ENCODE data around the gene GTF3C4. TPM values are rescaled to one million over a fixed set of nuclear protein-coding genes. Genes with fewer than 3 reads are reported as not detected.

The GTF3C4 gene
- total and polyA plus RNA-seq, 2 of the 8 experiments (the other 6 are each of a cell fraction or from before 2014, with no cell fraction given): 6.8 to 39.2 TPM

- Histone ChIP-seq H4K20me1 (replicated peaks in 1 of 2; ENCODE audit: control insufficient read depth in 1 of 2, insufficient read depth in 2 of 2, low read length in 2 of 2) (peaks cover 20 to 24% of the 10 kb centered on the region in 2 experiments), H3K4me1 (replicated peaks in 1 of 4; ENCODE audit: control insufficient read depth in 3 of 4, insufficient read depth in 4 of 4, low read length in 3 of 4) (peaks cover 0 to 7% (median 3%) of the 10 kb centered on the region in 4 experiments; a peak in 4 of 7 replicates), H3K79me2 (ENCODE audit: control insufficient read depth in 1 of 2, insufficient read depth in 2 of 2, low read length in 2 of 2) (peaks cover 39 to 89% of the 10 kb centered on the region in 2 experiments), H4K5ac (ENCODE audit: insufficient read length, low read depth, low read length) (no peak overlapping the region), H2BK20ac (ENCODE audit: low read length) (no peak overlapping the region), H2BK120ac (replicated peaks; ENCODE audit: low read depth, low read length) (no peak overlapping the region), H3K56ac (replicated peaks; ENCODE audit: insufficient read length, low read depth, low read length) (no peak overlapping the region), H4K91ac (replicated peaks; ENCODE audit: insufficient read length, low read length) (no peak overlapping the region), H3K4ac (replicated peaks; ENCODE audit: insufficient read length, low read depth, low read length) (no peak overlapping the region), H3K4me3 (ENCODE audit: extremely low read depth in 1 of 4, insufficient read depth in 2 of 4, low read depth in 3 of 4, low read length in 4 of 4) (no peak overlapping the region), H3K23ac (ENCODE audit: insufficient read length) (no peak overlapping the region), H3K18ac (ENCODE audit: extremely low read depth, low read length) (no peak overlapping the region), H3K23me2 (ENCODE audit: low read depth, low read length) (peaks cover 9% of the 10 kb centered on the region), H2BK15ac (ENCODE audit: low read length) (no peak overlapping the region), H2AFZ (ENCODE audit: low read length) (no peak overlapping the region), H3K14ac (ENCODE audit: insufficient read length) (no peak overlapping the region), H2BK5ac (ENCODE audit: low read depth, low read length) (no peak overlapping the region), H2AK5ac (ENCODE audit: low read depth, low read length) (no peak overlapping the region), H3K9ac (replicated peaks in 1 of 4; ENCODE audit: extremely low read depth in 1 of 4, low read depth in 3 of 4, low read length in 3 of 4) (no peak overlapping the region), H3K79me1 (ENCODE audit: low read depth, low read length) (peaks cover 11% of the 10 kb centered on the region), H3K27ac (ENCODE audit: low read depth, low read length) (no peak overlapping the region), H3K4me2 (ENCODE audit: insufficient read depth in 1 of 2, low read depth in 2 of 2, low read length in 2 of 2) (no peak overlapping the region), H2BK12ac (ENCODE audit: low read depth, low read length) (no peak overlapping the region), H3K36me3 (ENCODE audit: control insufficient read depth in 2 of 4, insufficient read depth in 4 of 4, low read length in 3 of 4) (peaks cover 11 to 18% (median 18%) of the 10 kb centered on the region in 4 experiments), H4K8ac (ENCODE audit: extremely low read depth, insufficient read depth, low read length) (no peak overlapping the region), H3K27me3 (replicated peaks in 1 of 4; ENCODE audit: control insufficient read depth in 3 of 4, extremely low read depth in 1 of 4, insufficient read depth in 3 of 4, low read length in 3 of 4) (no peaks in the 10 kb centered on the region), H3K9me3 (ENCODE audit: insufficient read depth in 2 of 2, low read depth in 1 of 2, low read length in 1 of 2) (no peaks in the 10 kb centered on the region)
- 93% methylated on average over 4 of the region's 4 CpGs; no CpG with 5 or more reads in 1 of the 2 experiments for WGBS, 2 experiments (ENCODE audit: extremely low coverage in 1 of 2, insufficient coverage in 1 of 2, insufficient read length in 1 of 2, insufficient replicate concordance in 2 of 2, low coverage in 1 of 2, low lambda C conversion rate in 2 of 2, missing lambda C conversion rate in 1 of 2)
- DNase-seq (ENCODE audit: low read depth in 1 of 2, low spot score in 2 of 2) (no peak), FAIRE-seq (no peak)
- TF ChIP-seq EP300 (IDR thresholded peaks at IDR 0.05; ENCODE audit: borderline replicate concordance in 1 of 2, low read depth in 2 of 2, low read length in 2 of 2): no peak
- TF ChIP-seq RNF2 (IDR thresholded peaks at IDR 0.05; ENCODE audit: borderline replicate concordance, low read depth, low read length, missing control alignments, poor library complexity, severe bottlenecking): no peak
- TF ChIP-seq BCL11A (IDR thresholded peaks at IDR 0.05; ENCODE audit: low read depth in 2 of 2, low read length in 2 of 2): no peak
- TF ChIP-seq KDM4A (IDR thresholded peaks at IDR 0.05; ENCODE audit: low read depth, low read length, severe bottlenecking): no peak
- TF ChIP-seq JUN (IDR thresholded peaks at IDR 0.05; ENCODE audit: low read depth, low read length): no peak
- no peak for TF ChIP-seq PHF8 (conservative IDR thresholded peaks at IDR 0.05; ENCODE audit: low read depth, low read length)
- no peak for TF ChIP-seq YY1 (IDR thresholded peaks at IDR 0.05; ENCODE audit: low read depth, low read length)
- TF ChIP-seq SIN3A (conservative IDR thresholded peaks at IDR 0.05 in 1 of 2, IDR thresholded peaks at IDR 0.05 in 1 of 2; ENCODE audit: low read depth in 1 of 2, low read length in 2 of 2): no peak
- TF ChIP-seq TAF1 (IDR thresholded peaks at IDR 0.05; ENCODE audit: low read depth, low read length): no peak
- no peak for TF ChIP-seq SIX5 (IDR thresholded peaks at IDR 0.05; ENCODE audit: low read depth, low read length)
- no peak for TF ChIP-seq CBX5 (IDR thresholded peaks at IDR 0.05; ENCODE audit: low read depth, low read length)
- TF ChIP-seq POU5F1 (IDR thresholded peaks at IDR 0.05; ENCODE audit: low read depth, low read length): no peak
- no peak for TF ChIP-seq SP4 (IDR thresholded peaks at IDR 0.05; ENCODE audit: low read length)
- no peak for TF ChIP-seq KDM5A (IDR thresholded peaks at IDR 0.05; ENCODE audit: low read length)
- POLR2A ChIA-PET (ENCODE audit: partially characterized antibody): interaction anchor here (0.6 to 1.6 kb wide), 7 partner anchors 10 to 40 kb away, joined by 3 read pairs; no protein-coding TSS in a partner anchor
- CTCF ChIA-PET (ENCODE audit: partially characterized antibody): interaction anchor here (0.7 to 1.5 kb wide), 7 partner anchors 17 to 262 kb away, joined by 3 to 8 read pairs (median 3); no protein-coding TSS in a partner anchor
These were observed 4.2 kb downstream of the GTF3C4 start for GRCh38 chr9:132674485-132674884.

Measured in H1 (cell line).